Eye (tissue), 1 donor: ENCODE measurements around the gene RAD18.

ENCODE experiments used
- DNase-seq: peaks from one replicate; pipeline ENCODE4 v3.0.0-alpha.2; 2015

RAD18 gene

GRCh38 chr3:8856721-8857120, 106.6 kb downstream of the RAD18 start:
- no peak for DNase-seq

GRCh38 chr3:8856071-8856470, 107.2 kb downstream of the RAD18 start:
- peak; percentile 13 for DNase-seq

- no peak for DNase-seq
Measured at GRCh38 chr3:8854656-8855055, 108.6 kb downstream of the RAD18 start.

- no peak for DNase-seq
Measured at GRCh38 chr3:8853081-8853480, 110.2 kb downstream of the RAD18 start.

GRCh38 chr3:8852511-8852910, 110.8 kb downstream of the RAD18 start:
- no peak for DNase-seq

GRCh38 chr3:8851703-8852102, 111.6 kb downstream of the RAD18 start:
- DNase-seq: no peak

GRCh38 chr3:8848696-8849131, 114.6 kb downstream of the RAD18 start:
- DNase-seq: peak; percentile 24

- DNase-seq: no peak
Measured at GRCh38 chr3:8847317-8847716, 116.0 kb downstream of the RAD18 start.

- no peak for DNase-seq
Measured at GRCh38 chr3:8846176-8846575, 117.1 kb downstream of the RAD18 start.

GRCh38 chr3:8845641-8846040, 117.6 kb downstream of the RAD18 start:
- no peak for DNase-seq

- DNase-seq: no peak
Measured at GRCh38 chr3:8843347-8843746, 119.9 kb downstream of the RAD18 start.

- DNase-seq: no peak
Measured at GRCh38 chr3:8842293-8842692, 121.0 kb downstream of the RAD18 start.

- no peak for DNase-seq
Measured at GRCh38 chr3:8841472-8841871, 121.8 kb downstream of the RAD18 start.

GRCh38 chr3:8840556-8840955, 122.7 kb downstream of the RAD18 start:
- no peak for DNase-seq

GRCh38 chr3:8839607-8840325, 123.5 kb downstream of the RAD18 start:
- no peak for DNase-seq

GRCh38 chr3:8838765-8839423, 124.4 kb downstream of the RAD18 start:
- no peak for DNase-seq

- no peak for DNase-seq
Measured at GRCh38 chr3:8838234-8838633, 125.0 kb downstream of the RAD18 start.

- DNase-seq: no peak
Measured at GRCh38 chr3:8837162-8837561, 126.1 kb downstream of the RAD18 start.

- no peak for DNase-seq
Measured at GRCh38 chr3:8836096-8836495, 127.2 kb downstream of the RAD18 start.

GRCh38 chr3:8835385-8835784, 127.9 kb downstream of the RAD18 start:
- DNase-seq: no peak

GRCh38 chr3:8834974-8835373, 128.3 kb downstream of the RAD18 start:
- no peak for DNase-seq

GRCh38 chr3:8827641-8828040, 135.6 kb downstream of the RAD18 start:
- DNase-seq: no peak
